GM19468 (cell line): ENCODE results near the gene NKAPD1.
"Not testable (repeated sequence)": the region's sequence is repeated elsewhere in the genome, so short reads cannot be mapped to it uniquely, and the experiment has no call there.

Source experiments
- ATAC-seq: cut with Tn5 transposase; IDR thresholded peaks from one replicate; pipeline ENCODE4 v1.9.1; 2021; ENCODE audit warnings: mild to moderate bottlenecking, moderate library complexity, moderate number of reproducible peaks; ENCODE audit not compliant: unreplicated experiment; ENCODE audit errors: extremely low read depth

Gene NKAPD1, protein sequence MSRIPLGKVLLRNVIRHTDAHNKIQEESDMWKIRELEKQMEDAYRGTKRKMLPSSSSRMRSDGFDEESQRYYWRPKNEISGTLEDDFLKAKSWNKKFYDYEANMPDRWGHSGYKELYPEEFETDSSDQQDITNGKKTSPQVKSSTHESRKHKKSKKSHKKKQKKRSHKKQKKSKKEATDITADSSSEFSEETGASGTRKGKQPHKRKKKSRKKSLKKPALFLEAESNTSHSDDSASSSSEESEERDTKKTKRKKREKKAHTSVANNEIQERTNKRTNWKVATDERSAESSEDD

DNA sequence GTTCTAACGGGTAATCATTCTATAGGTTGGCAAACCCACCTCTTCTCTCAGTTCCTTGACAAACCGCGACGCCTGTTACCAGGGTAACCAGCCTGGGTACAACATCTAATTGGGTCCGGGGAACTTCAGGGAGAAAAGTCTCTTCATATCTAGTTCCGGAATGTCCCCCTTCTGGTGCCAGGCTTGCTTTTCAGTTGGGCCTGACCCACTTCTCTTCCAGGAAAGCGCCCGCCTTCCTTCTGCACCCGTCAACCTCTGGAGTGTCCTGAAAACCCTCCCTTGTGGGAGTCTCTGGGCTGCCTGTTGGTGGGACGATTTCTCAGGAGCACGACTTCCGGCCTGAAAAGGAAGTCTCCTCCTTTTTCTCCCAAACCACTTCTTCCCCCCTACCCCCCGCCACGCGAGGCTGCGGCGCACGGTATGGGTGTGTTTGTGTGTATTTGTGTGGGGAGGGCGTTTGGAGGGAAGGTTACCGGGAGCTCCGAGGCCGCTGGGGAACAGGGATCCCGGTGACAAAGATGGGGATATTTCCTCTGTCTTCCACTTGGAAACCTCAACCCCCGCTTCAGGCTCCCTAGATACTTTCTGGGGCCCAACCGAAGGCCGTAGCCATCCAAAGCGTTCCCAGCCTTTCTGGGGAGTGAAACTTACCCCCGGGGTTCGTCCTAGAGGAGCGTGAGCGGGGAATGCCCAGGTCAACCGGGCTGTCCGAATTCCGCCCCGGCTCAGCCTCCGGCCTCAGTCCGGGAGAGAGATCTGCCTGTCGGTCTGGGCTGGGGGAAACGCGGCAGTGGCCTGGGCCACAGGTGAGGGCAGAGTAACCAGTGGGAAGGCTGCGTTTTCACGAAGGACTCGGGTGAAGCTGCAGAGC lies at the start of gene NKAPD1, which contains the start of gene PIH1D2:
Gene NKAPD1, plus strand, starts transcription at position 359 of the 871 bp plus-strand sequence. CDS start 1,276 bp downstream, outside the sequence.
Gene PIH1D2, minus strand, starts transcription at position 77 of the 871 bp plus-strand sequence. CDS start 843 bp downstream, outside the sequence.
- ATAC-seq = peak; percentile 39

DNA sequence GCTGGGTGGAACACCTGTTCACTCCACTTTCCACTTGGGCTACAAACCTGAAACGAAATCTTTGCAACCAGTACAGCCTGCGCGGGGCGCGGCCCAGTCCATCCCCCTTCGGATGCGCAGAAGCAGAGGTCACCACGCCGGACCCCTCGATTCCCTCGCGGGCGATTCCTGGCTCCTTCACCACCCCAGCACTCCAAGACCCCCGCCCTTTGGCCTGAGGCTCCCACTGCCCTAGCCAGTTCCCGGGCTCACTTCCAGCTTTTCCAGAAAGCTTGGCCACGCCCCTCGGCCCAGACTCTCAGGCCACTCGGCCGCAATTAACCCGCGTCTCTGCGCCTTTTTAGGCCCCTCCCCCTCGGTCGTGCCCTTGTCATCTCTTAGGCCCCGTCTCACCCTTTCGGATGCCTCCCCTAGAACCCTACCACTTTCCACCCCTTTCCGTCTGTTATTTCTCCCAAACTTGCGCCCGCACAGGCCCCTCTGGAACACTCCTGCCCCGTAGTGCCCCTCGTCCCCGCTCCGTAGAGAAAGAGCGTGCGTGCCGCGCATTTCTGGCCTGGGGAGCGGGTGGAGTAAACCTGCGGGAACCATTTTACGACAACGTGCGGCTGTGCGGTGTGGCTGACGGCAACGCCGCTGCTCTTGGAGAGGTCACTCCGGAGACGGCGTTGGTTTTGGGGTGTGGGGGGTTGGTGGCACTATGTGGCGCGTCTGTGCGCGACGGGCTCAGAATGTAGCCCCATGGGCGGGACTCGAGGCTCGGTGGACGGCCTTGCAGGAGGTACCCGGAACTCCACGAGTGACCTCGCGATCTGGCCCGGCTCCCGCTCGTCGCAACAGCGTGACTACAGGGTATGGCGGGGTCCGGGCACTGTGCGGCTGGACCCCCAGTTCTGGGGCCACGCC lies 49.1 kb upstream of the NKAPD1 start, which contains the start of gene DLAT:
Gene DLAT, plus strand, starts transcription at position 636 of the 906 bp plus-strand sequence. Its CDS starts 65 bp downstream, at position 701.
- ATAC-seq = peak; percentile 57

DNA sequence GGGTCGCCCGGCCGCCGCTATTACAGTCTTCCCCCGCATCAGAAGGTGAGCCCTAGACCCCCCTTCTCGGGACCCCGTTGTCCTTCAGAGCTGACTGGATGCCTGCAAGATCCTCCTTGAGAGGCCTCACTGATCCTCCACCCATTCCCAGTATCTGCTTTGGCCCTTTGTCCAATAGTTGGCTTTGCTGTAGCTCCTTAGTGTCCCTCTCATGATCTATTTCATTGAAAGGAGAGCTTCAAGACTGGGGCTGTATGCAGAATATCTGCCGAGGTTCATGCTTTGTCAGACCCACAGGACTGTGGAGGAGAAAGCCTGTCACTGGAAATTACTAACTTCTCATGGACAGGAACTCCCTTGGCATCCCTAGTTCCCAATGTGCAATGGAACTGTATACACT lies 48.4 kb upstream of the NKAPD1 start:
- ATAC-seq = peak; percentile 7

DNA sequence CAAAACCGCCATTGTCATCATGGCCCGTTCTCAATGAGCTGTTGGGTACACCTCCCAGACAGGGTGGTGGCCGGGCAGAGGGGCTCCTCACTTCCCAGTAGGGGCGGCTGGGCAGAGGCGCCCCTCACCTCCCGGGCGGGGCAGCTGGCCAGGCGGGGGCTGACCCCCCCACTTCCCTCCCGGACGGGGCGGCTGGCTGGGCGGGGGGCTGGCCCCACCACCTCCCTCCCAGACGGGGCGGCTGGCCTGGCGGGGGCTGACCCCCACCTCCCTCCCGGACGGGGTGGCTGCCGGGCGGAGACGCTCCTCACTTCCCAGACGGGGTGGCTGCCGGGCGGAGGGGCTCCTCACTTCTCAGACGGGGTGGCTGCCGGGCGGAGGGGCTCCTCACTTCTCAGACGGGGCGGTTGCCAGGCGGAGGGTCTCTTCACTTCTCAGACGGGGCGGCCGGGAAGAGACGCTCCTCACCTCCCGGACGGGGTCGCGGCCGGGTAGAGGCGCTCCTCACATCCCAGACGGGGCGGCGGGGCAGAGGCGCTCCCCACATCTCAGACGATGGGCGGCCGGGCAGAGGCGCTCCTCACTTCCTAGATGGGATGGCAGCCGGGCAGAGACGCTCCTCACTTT lies 47.2 kb upstream of the NKAPD1 start:
- ATAC-seq = not testable (repeated sequence)

DNA sequence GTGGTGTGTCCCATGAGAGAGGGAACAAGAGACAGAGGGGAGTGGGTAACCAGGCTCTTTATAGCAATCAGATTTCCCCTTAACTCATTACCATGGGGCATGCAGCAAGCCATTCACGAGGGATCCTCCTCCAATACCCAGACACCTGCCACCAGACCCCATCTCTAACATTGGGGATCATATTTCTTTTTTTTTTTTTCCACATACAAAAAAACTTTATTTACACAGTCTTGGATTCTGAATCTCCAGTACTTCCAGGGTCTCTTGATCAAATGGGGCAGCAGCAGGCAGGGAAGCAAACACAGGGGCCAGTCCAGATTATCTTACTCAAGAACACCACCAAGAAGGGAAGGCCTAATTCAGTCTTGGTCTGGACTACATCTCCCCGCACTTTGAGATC lies 44.6 kb upstream of the NKAPD1 start:
- no peak for ATAC-seq

DNA sequence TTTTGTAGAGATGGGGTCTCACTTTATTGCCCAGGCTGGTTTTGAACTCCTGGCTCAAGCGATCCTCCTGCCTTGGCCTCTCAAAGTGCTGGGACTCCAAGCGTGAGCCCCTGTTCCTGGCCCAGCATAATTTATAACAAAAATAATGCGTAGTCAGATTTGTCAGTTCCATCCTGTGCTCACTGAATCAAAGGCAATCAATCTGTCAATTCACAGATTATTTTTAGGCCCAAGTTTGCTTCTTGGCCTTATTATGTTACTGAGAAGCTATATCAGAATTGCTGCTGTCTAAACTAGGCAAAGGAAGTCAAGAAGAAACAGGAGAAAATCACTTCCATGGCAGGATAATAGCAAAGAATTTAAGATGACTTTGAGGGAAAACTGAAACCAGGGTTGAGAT lies 40.2 kb upstream of the NKAPD1 start:
- ATAC-seq = no peak

DNA sequence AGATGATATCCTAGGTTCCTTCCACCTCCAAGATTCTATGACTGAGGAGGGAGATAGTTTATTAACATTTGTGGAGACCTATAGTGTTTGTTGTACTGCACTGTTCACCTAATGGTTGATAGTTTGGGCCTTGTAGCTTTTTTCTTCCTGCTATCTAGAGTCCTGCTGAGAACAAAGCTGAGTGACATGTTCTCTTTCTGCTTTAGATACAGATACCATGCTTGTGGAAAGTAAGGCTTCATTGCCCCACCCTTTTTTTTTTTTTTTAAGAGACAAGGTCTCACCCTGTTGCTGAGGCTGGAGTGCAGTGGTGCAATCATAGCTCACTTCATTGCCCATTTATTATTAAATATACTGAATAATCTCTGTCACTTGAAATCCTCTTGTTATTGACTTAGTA lies 36.6 kb upstream of the NKAPD1 start:
- ATAC-seq = no peak

DNA sequence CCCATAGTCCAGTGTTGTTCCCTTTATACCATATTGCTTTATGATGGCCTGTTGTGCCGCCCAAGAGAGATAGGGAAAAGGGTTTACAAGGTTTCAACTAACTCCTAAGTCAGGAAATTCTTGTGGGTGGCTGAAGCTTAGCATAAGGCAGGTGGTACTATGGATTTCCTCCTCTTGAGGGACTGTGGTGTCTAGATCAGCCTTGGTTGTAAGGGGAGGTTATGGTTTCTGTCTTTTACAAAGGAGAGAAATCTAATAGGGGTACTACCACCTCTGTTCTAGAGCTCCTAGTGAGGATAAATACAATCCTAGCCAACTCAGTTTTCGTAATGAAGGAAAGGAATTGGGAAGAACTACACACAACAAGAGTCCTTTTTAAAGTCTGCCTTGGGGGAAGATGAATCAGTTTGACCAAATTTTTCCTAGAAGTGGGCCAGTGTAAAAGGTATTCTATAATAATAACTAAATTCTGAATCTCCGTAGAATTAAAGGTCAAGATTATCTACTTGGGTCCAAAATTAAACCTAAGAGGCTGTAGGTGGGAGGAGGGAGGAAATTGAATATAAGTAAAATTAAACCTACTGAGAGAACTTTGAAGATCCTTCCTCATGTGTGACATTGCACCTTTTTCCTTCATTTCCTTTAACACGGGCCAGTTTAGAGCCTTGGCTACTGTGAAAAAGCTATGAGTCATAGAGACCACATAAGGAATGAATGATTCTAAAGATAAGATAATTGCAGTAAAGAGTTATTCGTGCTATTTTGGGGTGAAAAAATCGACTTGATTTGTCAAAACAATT lies 31.7 kb upstream of the NKAPD1 start:
- no peak for ATAC-seq

DNA sequence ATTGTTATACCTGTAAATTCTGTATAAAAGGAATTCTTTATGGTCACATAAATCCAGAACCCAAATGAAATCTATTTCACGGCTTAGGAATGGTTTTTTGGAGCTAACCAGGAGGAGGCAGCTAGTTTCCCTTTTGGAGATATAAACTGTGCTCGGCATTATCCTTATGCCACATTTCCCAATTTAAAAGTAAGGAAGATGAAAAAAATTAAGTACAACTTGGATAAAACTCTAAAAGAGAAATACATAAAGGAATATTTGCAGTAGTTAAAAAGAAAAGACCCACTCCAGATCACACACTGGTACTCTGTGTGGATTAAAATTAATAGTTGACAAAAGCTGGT lies 31.2 kb upstream of the NKAPD1 start:
- no peak for ATAC-seq

DNA sequence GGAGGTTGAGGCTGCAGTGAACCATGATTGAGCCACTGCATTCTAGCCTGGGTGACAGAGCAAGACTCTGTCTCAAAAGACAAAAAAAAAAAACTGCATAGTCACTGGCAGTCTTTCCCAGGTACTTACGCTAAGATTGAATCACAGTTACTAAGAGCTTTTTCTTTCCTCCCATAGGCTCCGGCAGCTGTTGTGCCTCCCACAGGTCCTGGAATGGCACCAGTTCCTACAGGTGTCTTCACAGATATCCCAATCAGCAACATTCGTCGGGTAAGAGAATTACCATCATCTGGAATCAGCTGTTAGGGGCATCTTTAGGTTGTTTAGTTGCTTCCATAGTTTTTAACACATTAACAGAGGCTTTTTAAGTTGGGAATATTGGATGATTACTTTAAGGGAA lies 29.1 kb upstream of the NKAPD1 start:
- ATAC-seq = no peak

DNA sequence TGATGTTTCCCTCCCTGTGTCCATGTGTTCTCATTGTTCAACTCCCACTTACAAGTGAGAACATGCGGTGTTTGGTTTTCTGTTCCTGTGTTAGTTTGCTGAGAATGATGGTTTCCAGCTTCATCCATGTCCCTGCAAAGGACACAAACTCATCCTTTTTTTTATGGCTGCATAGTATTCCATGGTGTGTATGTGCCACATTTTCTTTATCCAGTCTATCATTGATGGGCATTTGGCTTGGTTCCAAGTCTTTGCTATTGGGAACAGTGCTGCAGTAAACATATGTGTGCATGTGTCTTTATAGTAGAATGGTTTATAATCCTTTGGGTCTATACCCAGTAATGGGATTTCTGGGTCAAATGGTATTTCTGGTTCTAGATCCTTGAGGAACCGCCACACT lies 27.5 kb upstream of the NKAPD1 start:
- not testable (repeated sequence) for ATAC-seq

DNA sequence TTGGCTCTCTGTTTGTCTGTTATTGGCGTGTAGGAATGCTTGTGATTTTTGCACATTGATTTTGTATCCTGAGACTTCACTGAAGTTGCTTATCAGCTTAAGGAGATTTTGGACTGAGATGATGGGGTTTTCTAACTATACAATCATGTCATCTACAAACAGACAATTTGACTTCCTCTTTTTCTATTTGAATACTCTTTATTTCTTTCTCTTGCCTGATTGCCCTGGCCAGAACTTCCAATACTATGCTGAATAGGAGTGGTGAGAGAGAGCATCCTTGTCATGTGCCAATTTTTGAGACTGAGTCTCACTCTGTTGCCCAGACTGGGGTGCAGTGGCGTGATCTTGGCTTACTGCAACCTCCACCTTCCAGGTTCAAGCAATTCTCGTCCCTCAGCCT lies 25.8 kb upstream of the NKAPD1 start:
- not testable (repeated sequence) for ATAC-seq

DNA sequence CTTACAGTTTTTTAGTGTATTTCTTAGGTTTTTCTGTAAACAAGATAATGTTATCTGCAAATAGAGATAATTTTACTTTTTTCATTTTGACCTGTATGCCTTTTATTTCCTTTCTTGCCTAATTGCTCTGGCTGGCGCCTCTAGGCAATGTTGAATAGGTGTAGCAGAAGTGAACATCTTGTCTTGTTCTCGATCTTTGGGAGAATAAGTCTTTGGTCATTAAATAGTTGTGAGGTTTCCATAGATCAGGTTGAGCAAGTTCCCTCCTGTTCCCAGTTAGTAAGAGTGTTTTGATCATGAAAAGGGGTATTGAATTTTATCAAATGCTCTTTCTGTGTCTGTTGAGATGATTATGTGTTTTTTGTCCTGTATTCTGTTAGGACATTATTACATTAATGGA lies 24.3 kb upstream of the NKAPD1 start:
- no peak for ATAC-seq

DNA sequence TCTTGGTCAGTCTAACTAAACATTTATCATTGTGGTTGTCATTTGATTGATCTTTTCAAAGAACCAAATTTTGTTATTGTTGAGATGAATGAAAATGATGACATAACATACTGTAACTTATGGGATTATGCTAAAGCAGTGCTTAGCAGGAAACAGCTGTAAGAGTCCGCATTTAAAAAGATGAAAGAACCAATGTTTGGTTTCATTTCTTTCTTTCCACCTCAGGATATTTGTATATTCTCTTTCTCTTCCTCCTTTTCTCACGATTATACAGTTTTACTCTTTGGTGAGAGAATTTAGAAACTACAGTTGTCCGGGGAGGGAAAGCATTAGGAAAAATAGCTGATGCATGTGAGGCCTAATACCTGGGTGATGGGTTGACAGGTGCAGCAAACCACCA lies 23.4 kb upstream of the NKAPD1 start:
- peak; percentile 78 for ATAC-seq

DNA sequence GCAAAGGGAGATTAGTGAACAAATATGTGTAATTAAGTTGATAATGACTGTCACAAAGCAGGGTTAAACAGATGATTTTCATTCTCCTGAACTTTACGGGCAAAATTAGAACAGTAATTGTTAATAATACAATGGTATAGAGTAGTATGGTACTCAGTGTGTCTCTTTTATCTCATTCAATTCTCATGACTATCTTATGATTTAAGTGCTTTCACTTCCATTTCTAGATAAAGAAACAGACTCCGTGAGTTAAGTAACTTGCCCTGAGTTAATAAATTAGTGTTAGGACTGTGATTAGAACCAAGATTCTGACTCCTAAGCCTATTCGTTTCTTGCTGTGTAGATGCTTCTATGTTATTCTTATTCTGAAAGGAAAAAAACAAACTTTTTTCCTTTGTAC lies 22.3 kb upstream of the NKAPD1 start:
- no peak for ATAC-seq

DNA sequence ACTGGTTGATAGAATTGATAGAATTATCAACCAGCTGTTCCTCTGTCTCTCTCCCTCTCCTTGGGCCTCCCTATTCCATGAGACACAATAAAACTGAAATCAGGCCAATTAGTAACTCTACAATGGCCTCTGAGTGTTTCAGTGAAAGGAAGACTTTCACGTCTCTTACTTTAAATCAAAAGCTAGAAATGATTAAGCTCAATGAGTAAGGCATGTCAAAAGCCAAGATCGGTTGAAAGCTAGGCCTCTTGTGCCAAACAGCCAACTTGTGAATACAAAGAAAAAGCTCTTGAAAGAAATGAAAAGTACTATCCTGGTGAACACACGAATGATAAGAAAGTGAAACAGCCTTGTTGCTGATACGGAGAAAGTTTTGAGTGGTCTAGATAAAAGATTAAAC lies 16.9 kb upstream of the NKAPD1 start:
- no peak for ATAC-seq

DNA sequence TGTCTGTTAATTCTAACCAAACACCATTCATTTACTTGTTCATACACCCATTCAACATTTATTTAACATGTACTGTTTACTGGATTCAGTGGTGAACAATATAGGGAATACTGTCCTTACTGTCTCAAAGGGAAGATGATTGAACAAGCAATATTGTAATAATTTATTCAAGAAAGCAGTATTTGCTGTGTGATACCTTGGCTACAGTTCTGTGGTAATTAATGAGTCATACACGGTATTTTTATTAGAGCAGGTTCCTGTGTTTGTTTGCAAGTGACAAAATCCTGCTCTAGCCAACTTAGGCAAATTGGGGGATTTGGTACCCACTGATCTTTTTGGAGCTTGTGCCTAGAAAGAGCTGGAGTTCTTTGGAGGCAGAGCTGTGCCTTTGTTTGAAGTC lies 16.0 kb upstream of the NKAPD1 start:
- no peak for ATAC-seq

DNA sequence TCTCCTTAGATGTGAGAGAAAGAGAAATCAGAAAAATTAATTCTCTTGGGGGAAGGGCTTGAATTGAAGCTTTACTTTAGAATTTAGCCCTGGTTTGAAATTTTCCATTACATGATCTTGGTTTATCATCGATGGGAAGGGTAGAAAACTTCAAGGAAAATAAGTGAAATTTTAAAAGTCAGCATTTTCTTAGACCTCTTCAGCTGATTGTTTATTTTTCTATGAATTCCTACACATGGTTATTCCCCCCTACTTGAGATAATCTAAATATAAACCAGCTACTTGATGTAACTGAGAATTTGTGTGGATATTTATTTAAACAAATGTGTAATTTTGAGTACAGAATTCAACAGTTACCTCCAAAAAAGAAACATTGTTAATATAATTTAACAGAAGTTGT lies 11.2 kb upstream of the NKAPD1 start:
- no peak for ATAC-seq

DNA sequence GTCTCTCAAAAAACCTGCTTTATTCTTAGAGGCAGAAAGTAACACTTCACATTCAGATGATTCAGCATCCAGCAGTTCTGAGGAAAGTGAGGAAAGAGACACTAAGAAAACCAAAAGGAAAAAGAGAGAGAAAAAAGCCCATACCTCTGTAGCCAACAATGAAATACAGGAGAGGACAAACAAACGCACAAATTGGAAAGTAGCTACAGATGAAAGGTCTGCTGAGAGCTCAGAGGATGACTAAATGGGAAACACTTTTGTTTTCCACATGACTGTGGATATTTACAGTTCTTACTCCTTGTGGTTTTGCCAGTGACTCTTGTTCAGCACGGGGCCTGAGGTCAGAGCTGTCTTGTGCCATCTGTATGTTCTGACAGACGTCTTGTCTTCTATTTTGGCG lies 8.6 kb downstream of the NKAPD1 start:
- ATAC-seq = no peak
